ENCODE results near the gene MAFB.

The MAFB gene

DNA sequence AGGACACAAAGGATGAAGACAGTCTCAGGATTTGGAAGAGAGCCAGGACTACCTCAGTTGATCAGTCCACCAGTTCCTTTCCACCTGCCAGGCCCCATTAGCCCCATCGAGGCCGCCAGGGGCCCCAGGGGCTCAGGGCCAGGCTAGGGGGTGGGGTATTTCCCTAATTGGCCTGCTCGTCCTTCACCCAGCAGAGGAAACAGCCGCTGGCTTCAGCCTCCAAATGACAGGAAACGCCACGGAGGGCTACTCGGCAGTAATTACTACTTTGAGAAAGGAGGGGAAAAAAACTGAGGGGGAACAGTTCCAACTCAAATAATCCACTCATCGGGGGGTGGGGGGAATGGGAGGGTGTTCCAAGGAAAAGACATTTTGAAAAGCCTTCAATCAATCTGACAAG lies 42.7 kb downstream of the MAFB start:
- Histone ChIP-seq H2AFZ (ENCODE audit: low read depth, low read length, severe bottlenecking) (no peak overlapping the region), H3K9me3 (ENCODE audit: insufficient read depth, low read length) (no peaks in the 10 kb centered on the region), H3K27me3 (ENCODE audit: low read length) (no peaks in the 10 kb centered on the region), H3K4me2 (ENCODE audit: low read depth, low read length, poor library complexity, severe bottlenecking) (no peak overlapping the region), H3K79me2 (ENCODE audit: insufficient read depth, low read length) (no peaks in the 10 kb centered on the region), H3K9ac (ENCODE audit: low read length) (no peak overlapping the region), H3K4me3 (ENCODE audit: insufficient read depth, low read length, poor library complexity, severe bottlenecking) (no peak overlapping the region), H3F3A (ENCODE audit: insufficient read depth) (no peaks in the 10 kb centered on the region), H3K36me3 (ENCODE audit: low read length) (no peaks in the 10 kb centered on the region), H3K27ac (ENCODE audit: low read depth, low read length) (no peak overlapping the region), H3K9me2 (replicated peaks; ENCODE audit: insufficient read depth, low read length) (no peaks in the 10 kb centered on the region), H4K20me1 (ENCODE audit: low read depth, low read length) (no peaks in the 10 kb centered on the region)
- no peak for TF ChIP-seq EZH2phosphoT487 (conservative IDR thresholded peaks at IDR 0.05; ENCODE audit: low read length)
- TF ChIP-seq, protein P1, sequence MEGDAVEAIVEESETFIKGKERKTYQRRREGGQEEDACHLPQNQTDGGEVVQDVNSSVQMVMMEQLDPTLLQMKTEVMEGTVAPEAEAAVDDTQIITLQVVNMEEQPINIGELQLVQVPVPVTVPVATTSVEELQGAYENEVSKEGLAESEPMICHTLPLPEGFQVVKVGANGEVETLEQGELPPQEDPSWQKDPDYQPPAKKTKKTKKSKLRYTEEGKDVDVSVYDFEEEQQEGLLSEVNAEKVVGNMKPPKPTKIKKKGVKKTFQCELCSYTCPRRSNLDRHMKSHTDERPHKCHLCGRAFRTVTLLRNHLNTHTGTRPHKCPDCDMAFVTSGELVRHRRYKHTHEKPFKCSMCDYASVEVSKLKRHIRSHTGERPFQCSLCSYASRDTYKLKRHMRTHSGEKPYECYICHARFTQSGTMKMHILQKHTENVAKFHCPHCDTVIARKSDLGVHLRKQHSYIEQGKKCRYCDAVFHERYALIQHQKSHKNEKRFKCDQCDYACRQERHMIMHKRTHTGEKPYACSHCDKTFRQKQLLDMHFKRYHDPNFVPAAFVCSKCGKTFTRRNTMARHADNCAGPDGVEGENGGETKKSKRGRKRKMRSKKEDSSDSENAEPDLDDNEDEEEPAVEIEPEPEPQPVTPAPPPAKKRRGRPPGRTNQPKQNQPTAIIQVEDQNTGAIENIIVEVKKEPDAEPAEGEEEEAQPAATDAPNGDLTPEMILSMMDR (IDR thresholded peaks at IDR 0.05; ENCODE audit: insufficient read depth, low read length, poor library complexity, severe bottlenecking), result no peak

DNA sequence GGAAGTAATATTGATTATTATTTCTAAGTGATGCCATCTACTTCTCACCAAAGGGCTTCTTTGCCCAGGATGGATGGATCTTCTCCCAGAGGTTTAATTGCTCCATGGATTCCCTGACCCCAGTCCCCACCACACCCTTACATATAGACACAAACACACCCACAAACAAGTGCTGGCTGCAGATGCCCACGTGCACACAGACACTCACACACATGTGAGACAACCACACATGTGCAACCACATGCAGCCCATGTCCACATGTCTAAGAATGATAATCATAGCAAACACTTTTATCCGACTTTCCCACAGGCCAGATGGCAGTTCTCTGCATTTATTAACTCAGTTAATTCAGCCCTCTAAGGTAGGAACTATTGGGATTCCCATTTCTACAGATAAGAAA lies 44.2 kb downstream of the MAFB start:
- Histone ChIP-seq H3K9me2 (replicated peaks; ENCODE audit: insufficient read depth, low read length) (no peaks in the 10 kb centered on the region), H4K20me1 (ENCODE audit: low read depth, low read length) (no peaks in the 10 kb centered on the region), H3K9ac (ENCODE audit: low read length) (no peak overlapping the region), H3K4me3 (ENCODE audit: insufficient read depth, low read length, poor library complexity, severe bottlenecking) (no peak overlapping the region), H2AFZ (ENCODE audit: low read depth, low read length, severe bottlenecking) (no peak overlapping the region), H3K4me2 (ENCODE audit: low read depth, low read length, poor library complexity, severe bottlenecking) (no peak overlapping the region), H3K27ac (ENCODE audit: low read depth, low read length) (no peak overlapping the region), H3K27me3 (ENCODE audit: low read length) (no peaks in the 10 kb centered on the region), H3K9me3 (ENCODE audit: insufficient read depth, low read length) (no peaks in the 10 kb centered on the region), H3K36me3 (ENCODE audit: low read length) (no peaks in the 10 kb centered on the region), H3F3A (ENCODE audit: insufficient read depth) (no peaks in the 10 kb centered on the region), H3K79me2 (ENCODE audit: insufficient read depth, low read length) (no peaks in the 10 kb centered on the region)
- TF ChIP-seq, protein P1 (IDR thresholded peaks at IDR 0.05; ENCODE audit: insufficient read depth, low read length, poor library complexity, severe bottlenecking), result no peak
- no peak for TF ChIP-seq EZH2phosphoT487 (conservative IDR thresholded peaks at IDR 0.05; ENCODE audit: low read length)

DNA sequence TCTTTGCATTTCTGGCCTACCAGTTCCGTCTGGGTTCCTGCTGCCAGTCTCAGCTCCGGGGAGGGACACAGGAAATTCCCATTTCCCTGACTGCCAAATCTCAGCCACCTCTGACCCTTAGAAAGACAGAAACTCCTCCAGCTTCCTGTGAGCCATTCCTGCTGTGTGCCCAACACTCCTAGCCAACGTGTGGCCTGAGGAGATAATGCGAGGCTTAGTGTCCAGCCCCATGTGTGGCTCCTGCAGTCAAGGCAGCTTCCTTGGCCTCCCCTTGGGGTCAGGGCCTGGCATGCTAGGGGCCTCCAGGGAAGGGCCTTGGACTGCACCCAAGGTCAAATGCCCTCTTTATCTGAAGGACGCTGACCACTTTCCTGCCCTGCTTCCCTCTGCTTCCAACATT lies 45.1 kb downstream of the MAFB start:
- no peaks in the 10 kb centered on the region for H3K9me3 ChIP-seq (ENCODE audit: insufficient read depth, low read length)
- no peaks in the 10 kb centered on the region for H4K20me1 ChIP-seq (ENCODE audit: low read depth, low read length)
- H2AFZ ChIP-seq (ENCODE audit: low read depth, low read length, severe bottlenecking), result no peak overlapping the region
- H3F3A ChIP-seq (ENCODE audit: insufficient read depth), result no peaks in the 10 kb centered on the region
- no peaks in the 10 kb centered on the region for H3K36me3 ChIP-seq (ENCODE audit: low read length)
- H3K9me2 ChIP-seq (replicated peaks; ENCODE audit: insufficient read depth, low read length), result no peaks in the 10 kb centered on the region
- no peak overlapping the region for H3K4me2 ChIP-seq (ENCODE audit: low read depth, low read length, poor library complexity, severe bottlenecking)
- no peak overlapping the region for H3K9ac ChIP-seq (ENCODE audit: low read length)
- H3K79me2 ChIP-seq (ENCODE audit: insufficient read depth, low read length), result no peaks in the 10 kb centered on the region
- H3K4me3 ChIP-seq (ENCODE audit: insufficient read depth, low read length, poor library complexity, severe bottlenecking), result no peak overlapping the region
- TF ChIP-seq, protein P1 (IDR thresholded peaks at IDR 0.05; ENCODE audit: insufficient read depth, low read length, poor library complexity, severe bottlenecking), result no peak
- TF ChIP-seq EZH2phosphoT487 (conservative IDR thresholded peaks at IDR 0.05; ENCODE audit: low read length), result no peak
- no peaks in the 10 kb centered on the region for H3K27me3 ChIP-seq (ENCODE audit: low read length)
- no peak overlapping the region for H3K27ac ChIP-seq (ENCODE audit: low read depth, low read length)
